HG02870 (cell line): ENCODE results near the gene PRRG3.

Source experiments
- ATAC-seq: cut with Tn5 transposase; IDR thresholded peaks from one replicate; pipeline ENCODE4 v1.9.1; 2021; ENCODE audit warnings: mild to moderate bottlenecking, moderate library complexity; ENCODE audit not compliant: unreplicated experiment

PRRG3 gene

DNA sequence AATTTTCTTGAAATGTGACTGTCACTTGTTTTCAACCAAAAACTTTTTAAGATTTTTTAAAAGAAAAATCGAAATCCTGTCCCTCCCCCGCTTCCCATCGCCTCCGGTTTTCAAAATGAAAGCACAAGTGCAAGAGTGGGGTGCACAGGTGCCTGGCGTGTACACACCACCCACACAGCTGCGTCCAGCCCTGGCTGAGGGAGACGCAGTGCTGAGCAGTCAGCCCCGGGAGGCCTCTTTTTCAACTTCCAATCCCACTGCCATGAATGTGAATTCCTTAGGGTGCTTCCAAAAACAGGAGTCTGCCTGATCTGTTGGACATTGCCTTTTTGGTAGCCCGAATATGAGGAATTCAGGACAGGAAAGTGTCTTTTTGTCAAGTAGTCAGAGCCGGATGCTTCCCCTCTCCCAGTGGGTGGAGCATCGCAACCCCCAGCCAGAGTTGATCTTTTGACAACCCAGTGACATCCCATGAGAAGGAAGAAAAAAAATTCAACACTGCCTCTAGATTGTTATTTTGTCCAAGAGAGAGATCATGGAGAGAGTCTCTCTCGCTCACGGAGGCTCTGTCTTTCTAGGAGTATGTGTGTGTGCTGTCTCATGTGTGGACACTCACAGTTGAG is 8.9 kb downstream of the PRRG3 start:
- ATAC-seq, result no peak

DNA sequence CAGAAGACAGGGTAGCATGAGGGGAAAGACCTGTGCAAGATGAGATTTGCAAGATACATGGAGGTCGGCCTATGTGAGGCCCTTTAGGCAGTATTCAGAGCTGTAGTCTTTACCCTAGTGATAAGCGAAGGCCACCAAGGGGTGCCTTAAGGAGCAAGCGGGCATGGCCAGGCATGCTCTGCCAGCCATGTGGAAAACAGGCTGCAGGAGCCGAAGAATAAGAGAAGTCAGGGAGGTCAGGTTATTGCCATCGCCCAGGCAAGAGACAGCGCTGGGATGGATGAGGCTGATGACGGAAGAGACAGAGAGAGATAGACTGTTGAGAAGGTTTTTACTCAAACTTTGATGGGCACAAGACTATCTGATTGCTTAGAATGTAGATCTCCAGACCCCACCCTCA is 13.6 kb downstream of the PRRG3 start:
- no peak for ATAC-seq

- no peak for ATAC-seq
Measured at GRCh38 chrX:151710457-151710856, 15.2 kb downstream of the PRRG3 start.

DNA sequence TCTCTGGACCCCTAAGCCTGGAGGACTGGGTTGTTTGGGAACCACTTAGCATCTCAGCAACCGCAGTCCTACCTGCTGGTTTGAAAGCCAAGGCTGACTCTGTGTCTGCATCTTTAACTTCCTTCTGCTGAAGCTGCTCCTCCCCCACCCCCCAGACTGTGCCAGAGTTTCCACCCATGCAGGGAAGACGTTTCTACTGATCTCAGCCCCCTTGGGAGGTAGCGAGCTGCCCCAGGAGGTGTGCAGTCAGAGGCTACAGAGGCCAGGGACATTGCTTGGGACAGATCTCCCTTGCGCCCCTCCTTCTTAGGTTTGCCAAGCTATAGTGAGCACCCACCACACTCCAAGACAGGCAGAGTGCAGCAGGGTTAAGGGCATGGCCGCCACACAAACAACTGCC is 15.9 kb downstream of the PRRG3 start:
- no peak for ATAC-seq

DNA sequence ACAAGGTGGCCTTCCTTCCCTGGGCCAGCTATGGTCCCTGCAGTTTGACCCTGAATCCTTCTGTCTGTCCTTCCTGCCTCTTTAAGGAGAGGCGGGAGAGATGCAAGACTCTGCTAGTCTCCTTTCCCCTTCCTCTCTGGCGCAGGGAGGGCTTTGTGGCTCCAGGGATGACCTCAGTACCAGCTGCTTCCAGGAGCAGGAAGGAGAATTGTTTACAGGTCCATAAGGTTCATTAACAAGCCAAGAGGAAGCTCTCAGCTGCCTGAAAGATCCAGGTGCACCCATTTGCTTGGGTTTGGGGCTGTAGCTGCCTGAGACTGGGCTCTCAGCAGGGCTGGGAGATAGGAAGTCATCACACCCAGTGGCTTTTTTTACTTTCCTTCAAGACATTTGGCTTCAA is 16.5 kb downstream of the PRRG3 start:
- ATAC-seq, result no peak

DNA sequence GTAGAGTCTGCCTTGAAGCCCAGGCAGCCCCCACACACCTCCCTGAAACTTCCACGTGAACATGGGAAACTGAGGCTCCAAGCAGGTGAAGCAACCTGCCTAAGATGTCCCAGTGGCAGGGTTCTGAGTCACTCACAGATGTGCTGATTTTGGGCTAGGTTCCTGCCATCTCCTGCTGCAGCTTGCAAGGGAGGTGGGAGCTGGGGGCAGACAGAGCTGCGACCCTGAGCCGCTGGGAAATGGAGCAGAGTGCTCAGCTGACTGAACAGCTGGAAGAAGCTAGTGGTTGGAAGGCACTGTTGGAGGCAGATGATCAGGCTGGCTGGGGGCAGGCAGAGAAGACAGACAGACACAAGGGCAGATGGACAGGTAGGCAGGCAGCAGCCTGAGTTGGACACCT is 17.0 kb downstream of the PRRG3 start:
- no peak for ATAC-seq

DNA sequence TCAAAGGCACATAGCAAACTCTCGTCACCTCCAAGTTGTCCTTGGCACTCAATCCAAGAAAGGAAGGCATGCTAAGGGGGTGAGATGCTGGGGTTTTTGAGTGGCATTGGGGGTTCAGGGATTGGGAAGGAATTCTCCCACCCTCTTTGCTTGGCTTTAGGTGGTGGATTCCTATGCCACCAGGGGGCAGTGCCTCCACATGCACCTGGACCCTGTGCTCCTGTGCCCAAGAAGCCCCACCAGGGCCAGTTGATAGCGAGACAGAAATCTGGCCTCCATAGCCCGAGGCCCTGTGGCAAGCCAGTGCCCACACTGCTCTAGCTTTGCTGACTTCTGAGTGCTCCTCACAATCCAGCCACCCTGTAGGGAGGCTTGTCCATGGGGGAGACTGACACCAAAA is 18.6 kb downstream of the PRRG3 start:
- ATAC-seq, result no peak

DNA sequence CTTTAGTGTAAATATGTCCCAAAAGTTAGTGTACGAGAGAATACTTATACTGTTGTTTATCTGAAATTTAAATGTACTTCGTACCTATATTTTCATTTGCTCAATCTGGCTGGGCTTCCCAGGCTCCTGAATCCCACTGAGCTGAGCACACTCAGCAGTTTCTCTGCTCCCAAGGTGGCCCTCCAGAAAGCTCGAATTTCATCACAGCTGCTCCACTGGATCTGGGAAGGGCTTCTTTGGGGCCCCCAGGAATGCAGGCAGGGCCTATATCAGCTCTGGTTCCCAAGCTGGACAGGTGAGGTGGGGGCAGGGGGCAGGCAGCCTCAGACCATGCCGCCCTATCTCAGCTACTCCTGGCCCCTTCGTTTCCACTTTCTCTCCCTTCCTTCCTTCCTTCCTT is 19.1 kb downstream of the PRRG3 start:
- no peak for ATAC-seq

- ATAC-seq, result no peak
Measured at GRCh38 chrX:151715752-151716151, 20.5 kb downstream of the PRRG3 start, which contains the start of gene FATE1. FATE1 (plus strand) TSS chrX:151716035; CDS start chrX:151716120, 85 bp downstream.

DNA sequence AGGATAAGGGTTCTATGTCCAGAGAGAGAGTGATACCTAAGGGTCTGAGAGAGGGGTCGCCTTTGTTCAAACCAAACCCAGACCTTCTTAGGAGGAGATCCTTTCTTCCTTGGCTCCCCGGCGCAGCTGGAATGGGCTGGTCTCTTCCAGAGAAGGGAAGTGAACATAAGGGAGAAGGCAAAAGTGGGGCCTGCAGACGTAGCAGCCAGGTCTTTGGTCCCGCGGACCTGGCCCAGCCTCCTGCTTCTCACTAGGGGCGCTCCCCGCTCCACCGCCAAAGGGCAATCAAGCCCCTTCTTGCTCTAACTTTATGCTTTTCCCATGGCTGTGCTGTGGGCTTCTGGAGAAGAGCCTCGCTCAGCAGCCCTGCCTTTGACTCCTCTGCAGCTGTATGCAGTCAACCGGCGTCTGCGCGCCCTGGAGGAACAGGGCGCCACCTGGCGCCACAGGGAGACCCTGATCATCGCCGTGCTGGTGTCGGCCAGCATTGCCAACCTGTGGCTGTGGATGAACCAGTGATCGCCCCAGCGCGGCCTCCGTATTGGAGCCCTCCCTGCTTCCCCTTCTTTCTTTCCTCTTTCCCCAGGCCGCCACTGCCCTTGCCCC is 27.1 kb downstream of the PRRG3 start:
- ATAC-seq, result no peak

DNA sequence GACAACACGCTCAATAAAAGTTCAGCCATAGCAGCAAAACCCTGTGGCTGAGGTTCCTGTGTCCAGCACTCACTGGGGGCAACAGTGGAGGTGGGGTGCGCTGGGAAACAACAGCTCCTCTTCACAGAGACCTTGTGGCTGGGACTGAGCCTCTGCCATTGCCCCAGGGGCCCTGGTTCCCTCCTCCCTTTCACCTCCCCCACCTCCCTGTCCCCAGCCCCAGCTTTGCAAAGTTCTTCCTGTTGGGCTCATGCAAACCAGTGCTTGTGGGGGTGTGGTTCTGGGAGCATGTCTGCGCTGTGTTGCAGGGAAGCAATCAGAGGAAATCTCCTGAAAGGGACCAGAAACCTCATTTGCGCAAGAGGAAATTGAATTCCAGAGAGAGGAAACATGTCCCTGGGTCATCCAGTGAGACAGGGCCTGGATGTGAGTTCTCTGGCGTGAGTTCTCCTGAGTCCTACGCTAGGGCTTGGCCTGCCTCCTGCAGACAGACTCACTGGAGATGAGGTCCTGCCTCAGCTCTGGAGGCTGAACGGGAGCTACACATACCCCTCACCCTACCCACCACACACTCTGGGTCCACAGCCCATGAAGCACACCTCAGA is 28.0 kb downstream of the PRRG3 start:
- no peak for ATAC-seq

DNA sequence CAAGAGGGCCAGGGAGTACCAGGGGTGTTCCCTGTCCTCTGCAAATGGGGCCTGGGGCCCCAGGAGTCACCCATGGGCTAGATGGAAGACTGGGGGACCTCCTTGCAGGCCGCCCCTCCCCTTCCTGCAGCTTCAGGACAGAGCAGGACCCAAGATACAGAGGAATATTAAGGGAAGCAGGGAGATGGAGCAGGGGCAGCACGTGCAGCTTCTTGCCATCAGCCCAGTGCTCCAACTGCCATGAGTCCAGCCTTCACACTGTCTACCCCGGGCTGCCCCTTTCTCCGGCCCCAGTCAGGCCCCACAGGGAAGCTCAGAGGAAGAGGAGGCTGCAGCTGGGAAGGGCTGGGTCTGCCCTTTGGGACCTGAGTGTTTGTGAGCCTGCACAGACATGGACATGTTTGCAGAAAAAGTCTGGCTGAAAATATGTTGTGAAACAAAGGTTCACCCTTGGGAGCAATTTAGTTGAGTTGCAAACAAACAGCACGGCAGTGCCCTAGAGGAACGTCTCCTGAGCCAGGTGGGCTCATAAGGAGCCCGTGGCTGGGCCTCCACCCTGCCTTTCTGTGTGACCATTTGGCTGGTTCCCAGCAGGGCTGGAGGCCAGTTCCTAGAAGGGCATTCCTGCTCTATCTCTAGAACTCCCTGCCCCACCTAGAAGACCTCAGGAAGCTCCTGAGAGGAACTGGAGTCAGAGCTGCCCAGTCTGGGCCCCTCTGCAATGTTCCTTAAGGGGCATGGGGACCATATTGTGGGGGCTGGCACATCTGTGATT is 29.5 kb downstream of the PRRG3 start:
- no peak for ATAC-seq

DNA sequence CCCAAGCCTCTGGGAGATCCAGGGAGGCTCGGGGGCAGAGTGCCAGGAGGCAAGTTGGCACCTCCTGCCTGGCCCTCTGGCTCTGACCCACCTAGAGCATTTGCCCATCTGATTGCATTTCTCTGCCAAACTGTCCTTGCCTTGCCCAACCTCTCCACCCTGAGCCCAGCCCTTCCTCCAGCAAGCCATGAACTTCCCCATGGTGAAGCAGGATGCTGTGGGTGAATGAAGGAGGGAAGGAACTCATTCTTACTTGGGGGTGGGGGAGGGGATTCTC is 30.0 kb downstream of the PRRG3 start:
- ATAC-seq, result no peak

GRCh38 chrX:151726751-151727150 is 31.5 kb downstream of the PRRG3 start:
- ATAC-seq, result no peak

- no peak for ATAC-seq
Measured at GRCh38 chrX:151727346-151727745, 32.1 kb downstream of the PRRG3 start.

DNA sequence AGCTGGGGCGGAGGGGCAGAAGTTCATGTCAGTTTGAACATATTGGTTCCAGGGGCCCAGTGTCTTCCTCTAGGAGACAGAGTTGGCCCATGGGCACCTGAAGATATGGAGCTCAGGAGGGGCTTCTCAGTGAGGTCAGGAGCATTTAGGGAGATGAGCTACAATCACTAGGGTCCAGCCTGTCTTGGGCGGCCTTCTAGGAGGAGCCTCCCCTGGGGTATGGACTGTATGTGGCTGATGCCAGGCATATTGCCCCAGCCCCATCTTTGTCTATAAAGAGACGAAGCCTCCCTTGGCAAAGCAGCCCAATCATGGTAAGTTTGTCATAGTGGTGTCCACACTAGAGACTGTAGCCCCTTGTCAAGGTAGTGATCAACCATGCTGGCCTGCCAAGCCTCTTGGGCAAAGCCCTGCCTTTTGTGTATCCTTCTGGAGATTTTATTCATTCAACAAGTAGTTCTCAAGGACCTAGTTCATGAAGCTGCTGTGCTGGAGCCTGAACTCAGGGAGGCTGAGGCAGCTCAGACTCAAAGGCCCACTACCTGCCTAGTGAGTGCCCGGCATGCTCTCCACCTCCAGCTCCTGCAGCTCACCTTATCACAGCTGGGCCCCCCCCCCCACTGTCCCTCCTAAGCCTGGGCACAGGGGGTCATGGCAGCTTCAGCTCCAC is 33.9 kb downstream of the PRRG3 start:
- no peak for ATAC-seq

- no peak for ATAC-seq
Measured at GRCh38 chrX:151734446-151734845, 39.2 kb downstream of the PRRG3 start, which contains the start of gene CNGA2. CNGA2 (plus strand) TSS chrX:151734746; CDS start chrX:151738484, 3,738 bp downstream.

GRCh38 chrX:151735219-151735618 is 40.0 kb downstream of the PRRG3 start:
- ATAC-seq, result no peak

DNA sequence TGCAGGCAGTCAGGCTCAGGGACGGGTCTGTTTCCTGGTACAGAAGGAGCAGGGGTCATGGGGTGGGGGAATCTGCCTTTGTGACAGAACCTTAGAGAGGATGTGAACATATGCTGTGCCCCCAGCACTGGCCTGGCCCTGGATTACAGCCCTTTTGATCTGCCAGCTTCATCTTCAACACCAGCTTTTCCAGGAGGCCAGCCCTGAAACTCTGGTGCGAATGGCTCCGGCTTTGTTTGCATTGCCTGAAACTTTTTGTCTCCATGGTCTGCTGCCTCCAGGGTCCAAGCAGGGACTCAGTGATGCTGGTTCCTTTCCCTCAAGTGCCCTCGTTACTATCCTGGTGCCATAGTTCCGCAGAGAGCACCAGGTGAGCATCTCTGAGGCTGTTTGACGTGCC is 41.4 kb downstream of the PRRG3 start:
- no peak for ATAC-seq

DNA sequence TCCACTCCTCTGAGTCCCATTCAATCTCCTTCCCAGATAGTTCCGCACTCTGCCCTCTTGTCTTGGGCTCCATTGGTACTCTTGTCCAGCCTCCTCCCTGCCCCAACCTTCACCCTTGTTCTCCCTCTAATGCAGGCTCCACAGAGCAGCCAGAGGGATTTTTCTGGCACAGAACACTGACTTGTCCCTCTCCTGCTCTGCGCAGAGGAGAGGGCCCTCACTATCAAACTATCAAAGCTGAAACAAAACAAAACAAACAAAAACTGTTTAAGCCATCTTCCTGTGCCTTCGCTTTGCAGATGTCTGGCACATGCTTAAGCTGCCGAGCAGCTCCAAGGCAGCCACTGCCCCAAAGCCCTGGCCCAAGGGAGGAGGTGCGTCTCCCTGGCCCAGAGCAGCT is 42.2 kb downstream of the PRRG3 start:
- ATAC-seq, result no peak

DNA sequence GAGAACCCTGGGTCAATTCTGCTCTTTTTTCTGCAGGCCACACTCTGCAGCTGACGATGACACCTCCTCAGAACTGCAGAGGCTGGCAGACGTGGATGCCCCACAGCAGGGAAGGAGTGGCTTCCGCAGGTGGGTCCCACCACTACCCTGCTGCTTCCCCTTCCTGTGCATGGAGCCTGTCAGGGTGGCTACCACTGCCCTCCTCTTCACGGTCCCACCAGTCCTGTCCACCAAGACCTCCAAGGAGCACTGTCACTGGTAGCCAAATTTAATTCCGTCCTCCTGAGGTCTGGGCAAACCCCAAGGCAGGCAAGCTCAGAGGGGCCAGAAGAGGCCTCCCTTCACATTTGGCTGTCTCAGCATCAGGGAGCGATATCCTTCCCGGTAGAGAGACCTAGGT is 43.5 kb downstream of the PRRG3 start:
- no peak for ATAC-seq
